H9 (cell line): ENCODE measurements around the gene RAB5A. TPM values are rescaled to one million over a fixed set of nuclear protein-coding genes. Genes with fewer than 3 reads are reported as not detected.

ENCODE experiments used
- DNase-seq: peaks from one replicate; pipeline ENCODE4 v3.0.0-alpha.2; 2017
- H2AFZ ChIP-seq: one replicate; pipeline ENCODE4 v1.6.1; 2013; ENCODE audit warnings: mild to moderate bottlenecking, low read length, control low read depth, moderate library complexity
- H2AK5ac ChIP-seq: 2 replicates; pipeline ENCODE4 v1.6.1; 2013; ENCODE audit warnings: low read length, control low read depth, mixed read lengths; ENCODE audit not compliant: insufficient read length
- H2BK120ac ChIP-seq: one replicate; pipeline ENCODE4 v1.6.1; 2013; ENCODE audit warnings: low read depth, mild to moderate bottlenecking, low read length, control low read depth, inconsistent platforms; ENCODE audit not compliant: poor library complexity, severe bottlenecking
- H2BK12ac ChIP-seq: 2 replicates; pipeline ENCODE4 v1.6.1; 2013; ENCODE audit warnings: low read length, control low read depth, mixed read lengths, low read depth; ENCODE audit not compliant: insufficient read length
- H2BK15ac ChIP-seq: 2 replicates; pipeline ENCODE4 v1.6.1; 2013; ENCODE audit warnings: low read depth, low read length, control low read depth
- H2BK20ac ChIP-seq: one replicate; pipeline ENCODE4 v1.6.1; 2013; ENCODE audit warnings: low read depth, mild to moderate bottlenecking, low read length, control low read depth, inconsistent platforms; ENCODE audit not compliant: poor library complexity, severe bottlenecking
- H2BK5ac ChIP-seq: 2 replicates; pipeline ENCODE4 v1.6.1; 2013; ENCODE audit warnings: low read length, control low read depth, mixed read lengths; ENCODE audit not compliant: insufficient read length
- H3K14ac ChIP-seq: 2 replicates; pipeline ENCODE4 v1.6.1; 2013; ENCODE audit warnings: low read length, control low read depth; ENCODE audit not compliant: insufficient read depth
- H3K18ac ChIP-seq: 2 replicates; pipeline ENCODE4 v1.6.1; 2013; ENCODE audit warnings: low read depth, mild to moderate bottlenecking, mixed read lengths, low read length, control low read depth; ENCODE audit not compliant: insufficient read length
- H3K23ac ChIP-seq: 2 replicates; pipeline ENCODE4 v1.6.1; 2013; ENCODE audit warnings: low read length, control low read depth, mixed read lengths, low read depth; ENCODE audit not compliant: insufficient read length
- H3K23me2 ChIP-seq: 2 replicates; pipeline ENCODE4 v1.6.1; 2013; ENCODE audit warnings: low read depth, mild to moderate bottlenecking, mixed read lengths, low read length, control low read depth; ENCODE audit not compliant: insufficient read length, poor library complexity, severe bottlenecking
- H3K27ac ChIP-seq: 2 replicates; pipeline ENCODE4 v1.5.1; 2013; ENCODE audit warnings: low read length, control low read depth, mixed read lengths, low read depth; ENCODE audit not compliant: insufficient read length
- H3K27me3 ChIP-seq: 2 replicates; pipeline ENCODE4 v1.6.1; 2013; ENCODE audit warnings: low read length, control low read depth, inconsistent platforms; ENCODE audit not compliant: insufficient read depth
- H3K4ac ChIP-seq: 2 replicates; pipeline ENCODE4 v1.6.1; 2013; ENCODE audit warnings: low read depth, mild to moderate bottlenecking, control low read depth, inconsistent platforms, low read length, moderate library complexity
- H3K4me1 ChIP-seq: 2 replicates; pipeline ENCODE4 v1.6.1; 2013; ENCODE audit warnings: low read length, control low read depth, inconsistent platforms; ENCODE audit not compliant: insufficient read depth
- H3K4me2 ChIP-seq: 2 replicates; pipeline ENCODE4 v1.6.1; 2013; ENCODE audit warnings: low read length, control low read depth, mixed read lengths; ENCODE audit not compliant: insufficient read length, insufficient read depth
- H3K56ac ChIP-seq: 2 replicates; pipeline ENCODE4 v1.6.1; 2013; ENCODE audit warnings: low read depth, mild to moderate bottlenecking, mixed read lengths, low read length, control low read depth; ENCODE audit not compliant: insufficient read length
- H3K79me1 ChIP-seq: 2 replicates; pipeline ENCODE4 v1.6.1; 2013; ENCODE audit warnings: low read depth, mild to moderate bottlenecking, moderate library complexity, low read length, control low read depth, inconsistent platforms; ENCODE audit not compliant: insufficient read depth, poor library complexity, severe bottlenecking
- H3K79me2 ChIP-seq: 2 replicates; pipeline ENCODE4 v1.6.1; 2013; ENCODE audit warnings: low read length, control low read depth, inconsistent platforms; ENCODE audit not compliant: insufficient read depth
- H3K9ac ChIP-seq: 2 replicates; pipeline ENCODE4 v1.6.1; 2013; ENCODE audit warnings: low read length, control low read depth, mixed read lengths; ENCODE audit not compliant: insufficient read length; ENCODE audit errors: extremely low read depth
- H3K9me3 ChIP-seq: one replicate; pipeline ENCODE4 v1.6.1; 2013; ENCODE audit warnings: low read depth, low read length, inconsistent platforms; ENCODE audit not compliant: control insufficient read depth
- H3T11ph ChIP-seq: one replicate; pipeline ENCODE4 v1.6.1; 2013; ENCODE audit warnings: mild to moderate bottlenecking, low read length, control low read depth, inconsistent platforms
- H4K20me1 ChIP-seq: one replicate; pipeline ENCODE4 v1.6.1; 2013; ENCODE audit not compliant: control insufficient read depth, insufficient read length, insufficient read depth
- H4K5ac ChIP-seq: 2 replicates; pipeline ENCODE4 v1.6.1; 2013; ENCODE audit warnings: low read depth, mild to moderate bottlenecking, mixed read lengths, low read length, control low read depth; ENCODE audit not compliant: insufficient read length
- H4K8ac ChIP-seq: replicated peaks from 2 replicates; pipeline ENCODE4 v1.6.1; 2013; ENCODE audit warnings: low read length, control low read depth, mixed read lengths, low read depth; ENCODE audit not compliant: insufficient read length
- H4K91ac ChIP-seq: 2 replicates; pipeline ENCODE4 v1.6.1; 2013; ENCODE audit warnings: low read depth, mild to moderate bottlenecking, moderate library complexity, mixed read lengths, low read length, control low read depth; ENCODE audit not compliant: insufficient read length
- H3K27ac Mint-ChIP-seq, 3 experiments: 2 replicates in 2 of 3; 3 replicates in 1 of 3; pipeline ENCODE4 v1.8.0; 2020 to 2021; ENCODE audit warnings: mixed read lengths in 3 of 3, mild to moderate bottlenecking in 1 of 3, moderate library complexity in 1 of 3
- H3K27me3 Mint-ChIP-seq: 2 replicates; pipeline ENCODE4 v1.8.0; 2021; ENCODE audit warnings: low read depth, mild to moderate bottlenecking, moderate library complexity, mixed read lengths
- H3K36me3 Mint-ChIP-seq, 3 experiments: 2 replicates in 2 of 3; 3 replicates in 1 of 3; pipeline ENCODE4 v1.8.0; 2020 to 2021; ENCODE audit warnings: low read depth in 3 of 3, mixed read lengths in 3 of 3; ENCODE audit not compliant: insufficient read depth in 1 of 3
- H3K4me1 Mint-ChIP-seq, 2 experiments: 2 replicates each; pipeline ENCODE4 v1.8.0; 2020; ENCODE audit warnings: mixed read lengths in 2 of 2
- H3K4me3 Mint-ChIP-seq, 2 experiments: 2 replicates in 1 of 2; 3 replicates in 1 of 2; pipeline ENCODE4 v1.8.0; 2020 to 2021; ENCODE audit warnings: mild to moderate bottlenecking in 2 of 2, mixed read lengths in 2 of 2, moderate library complexity in 1 of 2
- H3K9me3 Mint-ChIP-seq, 2 experiments: 2 replicates in 1 of 2; 3 replicates in 1 of 2; pipeline ENCODE4 v1.8.0; 2020; ENCODE audit warnings: mild to moderate bottlenecking in 2 of 2, mixed read lengths in 2 of 2, moderate library complexity in 1 of 2
- WGBS: extraction: QIAGEN DNeasy Blood & Tissue Kit; methylation state at CpG from one replicate; pipeline ENCODE4 v1.1.7; 2013; ENCODE audit warnings: missing lambda C conversion rate, low lambda C conversion rate, mixed read lengths; ENCODE audit not compliant: insufficient read length; ENCODE audit errors: extremely low coverage; 5-methylcytosine and 5-hydroxymethylcytosine counted together
- total RNA-seq: library from RNA; stranded (reverse); gene quantifications from 2 replicates; pipeline ENCODE4 v1.2.1, GENCODE V29; 2021
- TF ChIP-seq, protein P1 (sequence below): fragments of 200-600 bp; sonication (generic); conservative IDR thresholded peaks from 3 replicates; pipeline ENCODE4 v1.8.0; 2021; ENCODE audit warnings: antibody characterized with exemption, mild to moderate bottlenecking

Gene RAB5A
- total RNA-seq, 1 experiment from 2014 or later = 84.8 TPM

DNA sequence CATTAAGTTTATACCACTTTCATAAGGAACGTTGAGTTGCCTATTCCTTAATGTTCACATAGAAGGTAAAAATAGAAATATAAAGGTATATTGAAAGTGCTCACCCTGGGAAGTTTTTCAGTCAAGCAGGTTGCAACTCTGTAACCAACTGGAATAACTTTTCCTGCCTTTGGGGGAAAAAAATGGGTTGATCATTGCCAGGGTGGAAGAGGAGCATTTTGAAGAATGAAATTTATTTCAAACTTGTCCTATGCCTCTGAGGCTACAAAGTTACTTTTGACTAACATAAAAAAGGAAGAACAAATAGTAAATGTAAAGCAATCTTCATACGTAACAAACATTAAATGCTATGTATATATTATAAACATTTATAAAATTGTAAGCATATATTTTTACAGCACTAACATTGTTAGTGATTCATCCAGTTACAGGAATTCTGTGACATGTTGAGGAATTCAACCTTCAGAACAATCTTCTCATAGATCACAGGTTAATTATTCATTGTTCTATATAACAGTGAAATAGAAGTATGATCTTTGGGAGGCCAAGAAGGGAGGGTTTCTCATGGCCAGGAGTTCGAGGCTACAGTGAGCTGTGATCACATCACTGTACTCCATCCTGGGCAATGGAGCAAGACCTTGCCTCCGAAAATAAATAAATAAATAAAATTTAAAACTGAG, 26.4 kb upstream of the RAB5A start:
- Histone ChIP-seq H2BK5ac (no peak overlapping the region), H4K8ac (no peak overlapping the region), H2BK20ac (no peak overlapping the region), H2BK15ac (no peak overlapping the region), H3K23me2 (no peaks in the 10 kb centered on the region), H3K4ac (no peak overlapping the region), H3K9ac (no peak overlapping the region), H3K27me3 (no peaks in the 10 kb centered on the region), H3K56ac (no peak overlapping the region), H3K79me2 (no peaks in the 10 kb centered on the region), H3K23ac (no peak overlapping the region), H3K4me2 (no peak overlapping the region), H3K27ac (no peak overlapping the region), H2AFZ (no peak overlapping the region), H2AK5ac (no peak overlapping the region), H4K20me1 (no peaks in the 10 kb centered on the region), H2BK12ac (no peak overlapping the region), H3T11ph (no peak overlapping the region), H4K91ac (no peak overlapping the region), H3K14ac (no peak overlapping the region), H3K79me1 (no peaks in the 10 kb centered on the region), H3K4me1 (no peaks in the 10 kb centered on the region), H2BK120ac (no peak overlapping the region), H3K18ac (no peak overlapping the region), H3K9me3 (no peaks in the 10 kb centered on the region), H4K5ac (no peak overlapping the region)
- DNase-seq = no peak
- no peaks in the 10 kb centered on the region for H3K9me3 Mint-ChIP-seq
- WGBS = no CpG with 5 or more reads among the region's 4 CpGs
- no peak overlapping the region for H3K4me3 Mint-ChIP-seq
- peaks cover 7% of the 10 kb centered on the region in 2 experiments for H3K4me1 Mint-ChIP-seq
- no peak overlapping the region for H3K27ac Mint-ChIP-seq
- H3K27me3 Mint-ChIP-seq = no peaks in the 10 kb centered on the region
- TF ChIP-seq, protein P1, sequence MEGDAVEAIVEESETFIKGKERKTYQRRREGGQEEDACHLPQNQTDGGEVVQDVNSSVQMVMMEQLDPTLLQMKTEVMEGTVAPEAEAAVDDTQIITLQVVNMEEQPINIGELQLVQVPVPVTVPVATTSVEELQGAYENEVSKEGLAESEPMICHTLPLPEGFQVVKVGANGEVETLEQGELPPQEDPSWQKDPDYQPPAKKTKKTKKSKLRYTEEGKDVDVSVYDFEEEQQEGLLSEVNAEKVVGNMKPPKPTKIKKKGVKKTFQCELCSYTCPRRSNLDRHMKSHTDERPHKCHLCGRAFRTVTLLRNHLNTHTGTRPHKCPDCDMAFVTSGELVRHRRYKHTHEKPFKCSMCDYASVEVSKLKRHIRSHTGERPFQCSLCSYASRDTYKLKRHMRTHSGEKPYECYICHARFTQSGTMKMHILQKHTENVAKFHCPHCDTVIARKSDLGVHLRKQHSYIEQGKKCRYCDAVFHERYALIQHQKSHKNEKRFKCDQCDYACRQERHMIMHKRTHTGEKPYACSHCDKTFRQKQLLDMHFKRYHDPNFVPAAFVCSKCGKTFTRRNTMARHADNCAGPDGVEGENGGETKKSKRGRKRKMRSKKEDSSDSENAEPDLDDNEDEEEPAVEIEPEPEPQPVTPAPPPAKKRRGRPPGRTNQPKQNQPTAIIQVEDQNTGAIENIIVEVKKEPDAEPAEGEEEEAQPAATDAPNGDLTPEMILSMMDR = no peak
- H3K36me3 Mint-ChIP-seq = no peaks in the 10 kb centered on the region
